Vagina (tissue), 2 donors: ENCODE results near the gene SDHAF2. TPM values are rescaled to one million over a fixed set of nuclear protein-coding genes. Genes with fewer than 3 reads are reported as not detected.

Experiments
- DNase-seq, 2 donors: peaks; one replicate each; pipeline ENCODE4 v3.0.0-alpha.2; 2017; ENCODE audit errors: extremely low spot score in 2 of 2
- H3K27ac ChIP-seq: fragments of 200-600 bp; sonication (generic); one replicate; pipeline ENCODE4 v1.5.1; 2019
- H3K27me3 ChIP-seq: fragments of 200-600 bp; sonication (generic); one replicate; pipeline ENCODE4 v1.5.1; 2019
- H3K36me3 ChIP-seq, 2 donors: fragments of 200-600 bp; sonication (generic); one replicate each; pipeline ENCODE4 v1.5.1; 2017 to 2019
- H3K4me1 ChIP-seq: fragments of 200-600 bp; sonication (generic); one replicate; pipeline ENCODE4 v1.5.1; 2019
- H3K4me3 ChIP-seq, 2 donors: fragments of 200-600 bp; sonication (generic); 1 replicate in 1 of 2; 2 replicates in 1 of 2; pipeline ENCODE4 v1.5.1; 2016 to 2019
- H3K9me3 ChIP-seq: fragments of 200-600 bp; sonication (generic); one replicate; pipeline ENCODE4 v1.5.1; 2019
- CTCF ChIP-seq, 3 experiments: fragments of 450-650 bp in 2 of 3; fragments of 200-600 bp in 1 of 3; sonication (generic) in 1 of 3; IDR thresholded peaks; one replicate each; pipeline ENCODE4 v1.5.1; 2017 to 2019; ENCODE audit warnings: antibody characterized with exemption in 3 of 3, mild to moderate bottlenecking in 2 of 3, moderate library complexity in 2 of 3
- POLR2A ChIP-seq, 2 donors: fragments of 450-650 bp; IDR thresholded peaks; one replicate each; pipeline ENCODE4 v1.6.1; 2017; ENCODE audit warnings: antibody characterized with exemption in 2 of 2, mild to moderate bottlenecking in 2 of 2, moderate library complexity in 2 of 2
- POLR2AphosphoS5 ChIP-seq, 2 donors: sonication (generic); formaldehyde crosslinking; IDR thresholded peaks; one replicate each; pipeline ENCODE4 v1.9.0; 2017; ENCODE audit warnings: antibody characterized with exemption in 2 of 2, mild to moderate bottlenecking in 2 of 2, low read depth in 1 of 2; ENCODE audit not compliant: insufficient read depth in 1 of 2
- intact Hi-C: fragments of 100-400 bp; cut with DNase I; formaldehyde crosslinking; loops from one replicate; pipeline ENCODE4 v1.15.1; 2023
- total RNA-seq: library from RNA; depleted of rRNA; stranded (reverse); fragments of >200 nt; gene quantifications from one replicate; pipeline ENCODE4 v1.2.3, GENCODE V29; 2016

Gene SDHAF2
- total RNA-seq, 1 donor from 2014 or later = 24.3 TPM

- DNase-seq = no peak
- H3K4me3 ChIP-seq = no peak overlapping the region
- peaks cover 11% of the 10 kb centered on the region for H3K4me1 ChIP-seq
- no peaks in the 10 kb centered on the region for H3K9me3 ChIP-seq
- intact Hi-C loops = loop anchor here (10.0 kb wide), 1 partner anchor 75 kb away; no protein-coding TSS in a partner anchor
- TF ChIP-seq POLR2AphosphoS5 (IDR thresholded peaks at IDR 0.05; ENCODE audit: insufficient read depth in 1 of 2, low read depth in 1 of 2) (no peak), CTCF (IDR thresholded peaks at IDR 0.05) (no peak), POLR2A (IDR thresholded peaks at IDR 0.05) (no peak)
- no peaks in the 10 kb centered on the region for H3K27me3 ChIP-seq
- peaks cover 0 to 43% of the 10 kb centered on the region in 2 donors for H3K36me3 ChIP-seq
- no peak overlapping the region for H3K27ac ChIP-seq
These were observed 9.7 kb downstream of the SDHAF2 start for GRCh38 chr11:61439615-61440014.

DNA sequence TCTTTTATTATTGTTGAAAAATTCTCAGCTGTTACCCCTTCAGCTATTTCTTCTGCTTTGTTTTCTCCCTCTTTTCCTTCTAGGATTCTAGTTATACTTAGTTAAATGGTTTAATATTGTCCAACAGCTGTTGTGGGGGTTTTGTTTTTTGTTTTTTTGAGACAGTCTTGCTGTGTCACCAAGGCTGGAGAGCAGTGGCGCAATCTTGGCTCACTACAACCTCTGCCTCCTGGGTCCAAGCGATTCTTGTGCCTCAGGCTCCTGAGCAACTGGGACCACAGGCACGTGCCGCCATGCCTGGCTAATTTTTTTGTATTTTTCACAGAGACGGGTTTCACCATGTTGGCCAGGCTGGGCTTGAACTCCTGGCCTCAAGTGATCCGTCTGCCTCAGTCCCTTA is 12.7 kb downstream of the SDHAF2 start:
- Histone ChIP-seq H3K9me3 (no peaks in the 10 kb centered on the region), H3K4me1 (peaks cover 9% of the 10 kb centered on the region), H3K4me3 (no peak overlapping the region), H3K36me3 (peaks cover 0 to 52% of the 10 kb centered on the region in 2 donors), H3K27me3 (no peaks in the 10 kb centered on the region), H3K27ac (no peak overlapping the region)
- intact Hi-C loops = loop anchor here (10.0 kb wide), 1 partner anchor 72 kb away; no protein-coding TSS in a partner anchor
- no peak for DNase-seq
- TF ChIP-seq POLR2A (IDR thresholded peaks at IDR 0.05) (no peak), CTCF (IDR thresholded peaks at IDR 0.05) (no peak)

GRCh38 chr11:61445516-61445915 is 15.6 kb downstream of the SDHAF2 start:
- H3K4me3 ChIP-seq = no peak overlapping the region
- DNase-seq = no peak
- intact Hi-C loops = loop anchor here (10.0 kb wide), 1 partner anchor 69 kb away; no protein-coding TSS in a partner anchor
- H3K27me3 ChIP-seq = no peaks in the 10 kb centered on the region
- peak overlapping the region; percentile 47 for H3K27ac ChIP-seq
- TF ChIP-seq POLR2AphosphoS5 (IDR thresholded peaks at IDR 0.05; ENCODE audit: insufficient read depth in 1 of 2, low read depth in 1 of 2) = no peak
- TF ChIP-seq CTCF (IDR thresholded peaks at IDR 0.05) = no peak
- no peak for TF ChIP-seq POLR2A (IDR thresholded peaks at IDR 0.05)
- H3K4me1 ChIP-seq = peaks cover 9% of the 10 kb centered on the region
- no peaks in the 10 kb centered on the region for H3K9me3 ChIP-seq
- H3K36me3 ChIP-seq = peaks cover 0 to 31% of the 10 kb centered on the region in 2 donors

DNA sequence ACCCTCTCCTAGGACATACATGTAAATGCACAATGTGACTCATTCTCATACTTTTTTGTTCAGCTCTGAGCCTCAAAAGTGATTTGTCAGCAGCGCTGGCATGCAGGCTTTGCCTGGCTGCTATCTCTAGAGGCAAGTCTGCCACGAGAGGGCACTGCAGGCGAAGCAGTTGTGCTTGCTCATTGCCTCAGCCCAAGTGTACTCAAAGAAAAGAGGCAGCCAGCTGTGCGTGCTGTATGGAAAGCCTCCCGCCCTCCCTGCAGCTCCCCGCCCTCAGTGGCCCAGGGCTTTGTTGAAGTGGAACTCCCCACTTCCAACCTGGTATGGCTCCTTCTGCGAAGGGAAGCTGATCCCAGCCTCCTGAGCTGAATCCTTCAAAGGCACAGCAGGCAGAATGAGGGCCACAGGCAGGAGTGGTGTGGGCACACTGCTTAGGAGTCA is 16.3 kb downstream of the SDHAF2 start:
- H3K9me3 ChIP-seq = no peaks in the 10 kb centered on the region
- DNase-seq = peak in 1 of 2 donors; percentile 90
- H3K27ac ChIP-seq = peak overlapping the region; percentile 47
- H3K4me3 ChIP-seq = no peak overlapping the region
- peaks cover 9% of the 10 kb centered on the region for H3K4me1 ChIP-seq
- TF ChIP-seq CTCF (IDR thresholded peaks at IDR 0.05) (peak; percentile 56 to 77 (median 75)), POLR2AphosphoS5 (IDR thresholded peaks at IDR 0.05; ENCODE audit: insufficient read depth in 1 of 2, low read depth in 1 of 2) (peak; percentile 36 to 79), POLR2A (IDR thresholded peaks at IDR 0.05) (no peak)
- H3K36me3 ChIP-seq = peaks cover 0 to 31% of the 10 kb centered on the region in 2 donors
- intact Hi-C loops = loop anchor here (10.0 kb wide), 1 partner anchor 69 kb away; no protein-coding TSS in a partner anchor
- no peaks in the 10 kb centered on the region for H3K27me3 ChIP-seq
